ENCODE data around the gene RPS25.

- no peak for TF ChIP-seq POLR2A (IDR thresholded peaks at IDR 0.05)
- no peak for TF ChIP-seq CTCF (IDR thresholded peaks at IDR 0.05)
- no peak for TF ChIP-seq POLR2AphosphoS5 (IDR thresholded peaks at IDR 0.05)
- TF ChIP-seq EP300 (IDR thresholded peaks at IDR 0.05), result no peak
Measured at GRCh38 chr11:119024430-119025098, 6.4 kb upstream of the RPS25 start.

Data from suprapubic skin (tissue), 4 donors.